ENCODE data around the gene FLOT1. TPM values are rescaled to one million over a fixed set of nuclear protein-coding genes. Genes with fewer than 3 reads are reported as not detected.
A peak's percentile ranks its signal among the peaks of the same experiment; 100 is the strongest.
"Not testable (repeated sequence)": the region's sequence is repeated elsewhere in the genome, so short reads cannot be mapped to it uniquely, and the experiment has no call there.

FLOT1 gene
- total RNA-seq, 5 donors from 2014 or later (not counting 1 experiment from before 2014, with no cell fraction given), result 62.2 to 109 (median 74.2) TPM

DNA sequence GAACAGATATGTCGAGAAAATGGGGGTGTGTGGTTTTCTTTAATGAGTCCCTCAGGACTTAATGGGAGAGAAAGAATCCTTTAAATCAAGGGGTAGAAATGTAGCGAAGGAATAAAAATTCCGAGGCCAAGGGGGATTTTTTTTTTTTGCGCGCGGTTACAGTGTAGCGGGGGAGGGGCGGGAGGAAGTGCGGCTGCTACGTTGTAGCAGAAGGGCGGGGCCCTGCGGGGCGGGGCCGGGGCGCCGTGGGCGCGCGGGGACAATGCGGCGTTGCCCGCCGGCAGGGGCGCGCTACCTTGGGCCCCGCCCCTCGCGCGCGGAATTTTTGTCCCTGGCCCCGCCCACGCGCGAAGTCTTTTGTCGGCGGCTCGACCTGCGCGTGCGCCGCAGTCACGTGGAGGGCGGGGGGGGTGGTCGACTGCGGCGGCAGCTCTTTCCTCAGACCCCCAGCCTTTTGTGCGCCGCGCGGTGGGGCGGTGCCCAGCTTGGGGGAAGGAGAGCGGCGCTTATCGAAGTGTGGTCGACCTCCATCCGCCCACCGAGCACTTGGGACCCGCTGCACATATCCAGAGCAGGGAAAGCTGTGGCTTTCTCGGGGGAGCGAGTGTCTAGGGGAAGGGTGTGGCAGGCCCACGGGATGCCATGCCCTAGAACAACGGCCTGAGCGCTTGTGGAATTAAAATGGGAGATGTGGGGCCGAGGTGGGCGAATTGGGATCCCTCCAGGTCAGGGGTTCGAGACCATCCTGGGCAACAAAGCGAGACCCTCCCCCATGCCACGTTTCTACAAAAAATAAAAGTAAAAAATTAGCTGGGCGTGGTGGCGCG, 21.1 kb downstream of the FLOT1 start:
- 0% methylated on average over 60 of the region's 71 CpGs for WGBS (ENCODE audit: insufficient coverage)
- no peaks in the 10 kb centered on the region for H3K27me3 Mint-ChIP-seq
- peaks cover 23 to 60% of the 10 kb centered on the region in 2 experiments for H3K4me1 ChIP-seq (ENCODE audit: control insufficient read depth in 1 of 2, extremely low read depth in 1 of 2, insufficient read depth in 2 of 2, low read length in 2 of 2)
- peak overlapping the region; percentile 95 to 99 (median 99) for H3K4me3 Mint-ChIP-seq
- H3K27ac Mint-ChIP-seq, result peak overlapping the region; percentile 91 to 95
- peak overlapping the region; percentile 88 for H3K27ac ChIP-seq (ENCODE audit: low read length)
- peaks cover 32% of the 10 kb centered on the region for H3K36me3 Mint-ChIP-seq
- CTCF ChIA-PET, result interaction anchor here (0.6 to 9.1 kb wide), 16 partner anchors 10 to 366 kb away, joined by 3 to 254 read pairs (median 4); partner anchors contain the start of genes DHX16 (in 1 of the 2) and MRPS18B (in 1 of the 2)
- no peaks in the 10 kb centered on the region for H3K9me3 Mint-ChIP-seq
- peak overlapping the region; percentile 94 to 99 for H3K4me3 ChIP-seq (ENCODE audit: control insufficient read depth in 1 of 2, extremely low read depth in 1 of 2, low read length in 1 of 2)
- no peaks in the 10 kb centered on the region for H3K27me3 ChIP-seq (replicated peaks in 1 of 2; ENCODE audit: control insufficient read depth in 2 of 2, extremely low read depth in 1 of 2, insufficient read depth in 2 of 2, low read length in 1 of 2)
- POLR2A ChIA-PET, result interaction anchor here (0.6 to 3.6 kb wide), 6 partner anchors 39 to 106 kb away, joined by 3 to 14 read pairs (median 7); partner anchors contain the start of gene MRPS18B (in 1 of the 2)
- ATAC-seq (replicated peaks in 1 of 4), result peak; percentile 38 to 58 (median 46)
- peaks cover 9 to 39% of the 10 kb centered on the region in 2 donors for H3K36me3 ChIP-seq (ENCODE audit: control insufficient read depth in 2 of 2, extremely low read depth in 1 of 2, insufficient read depth in 1 of 2, low read length in 1 of 2)
- H3K4me1 Mint-ChIP-seq, result peaks cover 62 to 69% (median 69%) of the 10 kb centered on the region in 3 donors
- peak; percentile 88 to 98 (median 93) for DNase-seq
- no peaks in the 10 kb centered on the region for H3K9me3 ChIP-seq

DNA sequence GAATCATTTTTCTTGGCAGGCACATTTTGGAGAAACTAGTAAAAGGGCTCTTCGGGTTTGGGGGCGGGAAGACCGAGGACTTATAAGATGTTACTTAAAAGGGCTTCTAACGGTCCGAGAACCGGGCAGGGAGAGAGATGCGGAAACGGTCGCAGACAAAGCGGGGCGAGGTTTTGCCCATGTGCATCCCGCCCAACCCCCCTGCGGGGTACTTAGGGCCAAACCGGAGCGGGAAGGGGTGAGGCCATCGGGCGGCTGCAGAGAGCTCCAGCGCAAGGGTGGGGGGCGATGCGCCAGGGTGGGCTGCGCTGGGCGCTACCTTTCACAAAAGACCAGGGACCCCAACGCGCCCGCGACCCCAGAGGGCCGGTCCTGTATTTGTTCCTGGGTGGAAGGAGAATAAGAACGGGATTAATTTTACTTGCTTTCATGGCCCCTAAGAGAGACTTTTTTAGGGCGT, 21.7 kb downstream of the FLOT1 start:
- no peak for ATAC-seq (replicated peaks in 1 of 4)

DNA sequence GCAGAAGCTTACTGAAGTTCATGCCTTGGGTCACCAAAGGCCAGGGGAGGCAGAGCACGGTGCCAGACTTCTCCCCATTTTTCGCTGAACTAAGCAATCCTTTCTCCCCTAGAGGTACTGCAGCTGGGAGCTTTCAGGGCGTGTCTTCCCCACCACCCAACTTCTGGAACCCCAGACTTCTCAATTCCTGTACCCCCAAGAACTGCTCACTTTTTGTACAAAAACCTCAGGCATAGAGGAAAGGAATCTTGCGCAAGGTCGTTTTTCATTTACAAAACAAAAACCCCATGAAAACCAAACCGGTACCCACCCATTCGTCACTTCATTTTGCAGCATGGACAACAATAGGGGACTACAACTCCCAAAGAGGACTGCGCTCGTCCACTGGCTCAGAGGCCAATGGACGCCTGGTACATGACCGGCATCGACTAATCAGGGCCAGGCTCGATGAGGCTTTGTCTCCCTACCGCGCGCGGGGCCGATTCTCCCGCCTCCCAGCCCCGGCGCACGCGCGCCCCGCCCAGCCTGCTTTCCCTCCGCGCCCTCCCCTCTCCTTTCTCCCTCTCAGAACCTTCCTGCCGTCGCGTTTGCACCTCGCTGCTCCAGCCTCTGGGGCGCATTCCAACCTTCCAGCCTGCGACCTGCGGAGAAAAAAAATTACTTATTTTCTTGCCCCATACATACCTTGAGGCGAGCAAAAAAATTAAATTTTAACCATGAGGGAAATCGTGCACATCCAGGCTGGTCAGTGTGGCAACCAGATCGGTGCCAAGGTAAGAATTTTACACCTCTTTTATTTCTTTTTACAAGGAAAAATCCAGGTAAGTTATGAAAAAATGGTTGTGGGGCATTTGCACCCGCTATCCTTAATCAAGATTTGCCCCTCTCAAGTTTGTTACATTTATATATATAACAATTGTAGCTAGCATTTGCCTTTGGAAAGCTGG, 22.4 kb downstream of the FLOT1 start, which contains the start of gene TUBB:
Gene TUBB (plus strand): TSS at position 562 of the 947 bp plus-strand sequence. CDS start 155 bp downstream, at position 717.
- no peaks in the 10 kb centered on the region for H3K27me3 Mint-ChIP-seq
- H3K9me3 Mint-ChIP-seq, result no peaks in the 10 kb centered on the region
- H3K27ac Mint-ChIP-seq, result peak within 1 kb of the TSS; percentile 91 to 95
- H3K27ac ChIP-seq (ENCODE audit: low read length), result peak within 1 kb of the TSS; percentile 88
- H3K9me3 ChIP-seq, result no peaks in the 10 kb centered on the region
- H3K4me3 Mint-ChIP-seq, result peak within 1 kb of the TSS; percentile 95 to 99 (median 99)
- POLR2A ChIA-PET, result interaction anchor here (2.1 to 3.6 kb wide), 3 partner anchors 38 to 105 kb away, joined by 5 to 14 read pairs (median 11); no protein-coding TSS in a partner anchor
- no peaks in the 10 kb centered on the region for H3K27me3 ChIP-seq (replicated peaks in 1 of 2; ENCODE audit: control insufficient read depth in 2 of 2, extremely low read depth in 1 of 2, insufficient read depth in 2 of 2, low read length in 1 of 2)
- peak within 1 kb of the TSS; percentile 94 to 99 for H3K4me3 ChIP-seq (ENCODE audit: control insufficient read depth in 1 of 2, extremely low read depth in 1 of 2, low read length in 1 of 2)
- peaks cover 23 to 59% of the 10 kb centered on the region in 2 experiments for H3K4me1 ChIP-seq (ENCODE audit: control insufficient read depth in 1 of 2, extremely low read depth in 1 of 2, insufficient read depth in 2 of 2, low read length in 2 of 2)
- peak; percentile 85 to 97 (median 93) for DNase-seq
- H3K4me1 Mint-ChIP-seq, result peaks cover 67 to 72% (median 71%) of the 10 kb centered on the region in 3 donors
- ATAC-seq (replicated peaks in 1 of 4), result peak; percentile 64 to 68 (median 66)
- H3K36me3 ChIP-seq (ENCODE audit: control insufficient read depth in 2 of 2, extremely low read depth in 1 of 2, insufficient read depth in 1 of 2, low read length in 1 of 2), result peaks cover 4 to 29% of the 10 kb centered on the region in 2 donors
- under 1% methylated on average over 32 of the region's 38 CpGs for WGBS (ENCODE audit: insufficient coverage)
- peaks cover 31% of the 10 kb centered on the region for H3K36me3 Mint-ChIP-seq
- CTCF ChIA-PET, result interaction anchor here in 1 of 2 donors (1.9 to 9.1 kb wide), 3 partner anchors 18 to 48 kb away, joined by 4 to 254 read pairs (median 9); partner anchors contain the start of gene DHX16

More for the DNA sequence above, 21.7 kb downstream of the FLOT1 start:
- Histone ChIP-seq H3K9me3 (no peaks in the 10 kb centered on the region), H3K4me1 (ENCODE audit: control insufficient read depth in 1 of 2, extremely low read depth in 1 of 2, insufficient read depth in 2 of 2, low read length in 2 of 2) (peaks cover 23 to 63% of the 10 kb centered on the region in 2 experiments), H3K36me3 (ENCODE audit: control insufficient read depth in 2 of 2, extremely low read depth in 1 of 2, insufficient read depth in 1 of 2, low read length in 1 of 2) (peaks cover 5 to 35% of the 10 kb centered on the region in 2 donors), H3K27ac (ENCODE audit: low read length) (peak overlapping the region; percentile 88), H3K27me3 (replicated peaks in 1 of 2; ENCODE audit: control insufficient read depth in 2 of 2, extremely low read depth in 1 of 2, insufficient read depth in 2 of 2, low read length in 1 of 2) (no peaks in the 10 kb centered on the region), H3K4me3 (ENCODE audit: control insufficient read depth in 1 of 2, extremely low read depth in 1 of 2, low read length in 1 of 2) (peak overlapping the region; percentile 94 to 99)
- H3K36me3 Mint-ChIP-seq, result peaks cover 32% of the 10 kb centered on the region
- CTCF ChIA-PET, result interaction anchor here (0.6 to 9.1 kb wide), 10 partner anchors 11 to 237 kb away, joined by 3 to 254 read pairs (median 5); partner anchors contain the start of gene DHX16 (in 1 of the 2)
- POLR2A ChIA-PET, result interaction anchor here (2.1 to 3.6 kb wide), 3 partner anchors 39 to 106 kb away, joined by 5 to 14 read pairs (median 11); no protein-coding TSS in a partner anchor
- peak overlapping the region; percentile 91 to 95 for H3K27ac Mint-ChIP-seq
- DNase-seq, result peak in 25 of 35 experiments; percentile 25 to 65 (median 46)
- peak overlapping the region; percentile 95 to 99 (median 99) for H3K4me3 Mint-ChIP-seq
- no peaks in the 10 kb centered on the region for H3K9me3 Mint-ChIP-seq
- peaks cover 69 to 71% (median 70%) of the 10 kb centered on the region in 3 donors for H3K4me1 Mint-ChIP-seq
- H3K27me3 Mint-ChIP-seq, result no peaks in the 10 kb centered on the region
- under 1% methylated on average over 29 of the region's 29 CpGs for WGBS (ENCODE audit: insufficient coverage)

DNA sequence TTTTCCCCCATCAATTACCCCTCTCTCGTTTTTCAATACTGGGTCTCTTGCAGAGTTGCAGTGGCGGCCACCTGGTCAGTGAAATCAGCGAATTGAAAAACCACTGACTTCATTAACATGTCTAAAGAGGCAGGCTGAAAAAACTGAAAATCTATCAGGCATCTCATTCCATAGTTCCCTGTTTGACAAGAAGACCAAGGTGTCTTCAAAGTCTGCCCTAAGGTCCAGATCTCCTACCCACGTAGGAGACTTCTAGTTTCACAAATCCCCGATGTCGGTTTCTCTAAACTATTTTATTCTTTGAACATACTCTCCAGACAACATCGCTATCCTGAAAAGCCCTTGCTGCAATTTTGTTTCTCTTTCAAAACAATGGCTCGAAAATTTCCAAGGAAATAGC, 23.1 kb downstream of the FLOT1 start:
- Histone ChIP-seq H3K4me3 (ENCODE audit: control insufficient read depth in 1 of 2, extremely low read depth in 1 of 2, low read length in 1 of 2) (peak overlapping the region; percentile 94 to 99), H3K27ac (ENCODE audit: low read length) (peak overlapping the region; percentile 39), H3K9me3 (no peaks in the 10 kb centered on the region), H3K36me3 (ENCODE audit: control insufficient read depth in 2 of 2, extremely low read depth in 1 of 2, insufficient read depth in 1 of 2, low read length in 1 of 2) (peaks cover 4 to 25% of the 10 kb centered on the region in 2 donors), H3K27me3 (replicated peaks in 1 of 2; ENCODE audit: control insufficient read depth in 2 of 2, extremely low read depth in 1 of 2, insufficient read depth in 2 of 2, low read length in 1 of 2) (no peaks in the 10 kb centered on the region), H3K4me1 (ENCODE audit: control insufficient read depth in 1 of 2, extremely low read depth in 1 of 2, insufficient read depth in 2 of 2, low read length in 2 of 2) (peaks cover 19 to 56% of the 10 kb centered on the region in 2 experiments)
- POLR2A ChIA-PET, result no interaction called here
- peak overlapping the region; percentile 91 to 95 for H3K27ac Mint-ChIP-seq
- no peaks in the 10 kb centered on the region for H3K9me3 Mint-ChIP-seq
- CTCF ChIA-PET, result interaction anchor here in 1 of 2 donors (9.1 kb wide), 1 partner anchor 40 kb away, joined by 254 read pairs; no protein-coding TSS in a partner anchor
- no peaks in the 10 kb centered on the region for H3K27me3 Mint-ChIP-seq
- H3K4me3 Mint-ChIP-seq, result peak overlapping the region; percentile 95 to 99 (median 99)
- peaks cover 30% of the 10 kb centered on the region for H3K36me3 Mint-ChIP-seq
- WGBS (ENCODE audit: insufficient coverage), result 44% methylated on average over 4 of the region's 8 CpGs
- peaks cover 65 to 71% (median 69%) of the 10 kb centered on the region in 3 donors for H3K4me1 Mint-ChIP-seq
- no peak for ATAC-seq (replicated peaks in 1 of 4)
- DNase-seq, result no peak

GRCh38 chr6:30717845-30718720, 24.4 kb downstream of the FLOT1 start:
- not testable (repeated sequence) for DNase-seq
- CTCF ChIA-PET, result interaction anchor here (0.7 to 9.1 kb wide), 5 partner anchors 13 to 103 kb away, joined by 3 to 254 read pairs (median 4); no protein-coding TSS in a partner anchor

More at GRCh38 chr6:30717845-30718720, 24.4 kb downstream of the FLOT1 start:
- H3K4me3 Mint-ChIP-seq, result peak overlapping the region; percentile 95 to 99 (median 97)
- not testable (repeated sequence) for H3K27me3 ChIP-seq (replicated peaks in 1 of 2; ENCODE audit: control insufficient read depth in 2 of 2, extremely low read depth in 1 of 2, insufficient read depth in 2 of 2, low read length in 1 of 2); ATAC-seq (replicated peaks in 1 of 4); H3K9me3 Mint-ChIP-seq; H3K9me3 ChIP-seq; H3K27me3 Mint-ChIP-seq
- H3K4me3 ChIP-seq (ENCODE audit: control insufficient read depth in 1 of 2, extremely low read depth in 1 of 2, low read length in 1 of 2), result peak overlapping the region; percentile 67 to 71
- H3K4me1 Mint-ChIP-seq, result peaks cover 53 to 63% (median 56%) of the 10 kb centered on the region in 3 donors
- peaks cover 28% of the 10 kb centered on the region for H3K36me3 Mint-ChIP-seq
- peaks cover 4 to 24% of the 10 kb centered on the region in 2 donors for H3K36me3 ChIP-seq (ENCODE audit: control insufficient read depth in 2 of 2, extremely low read depth in 1 of 2, insufficient read depth in 1 of 2, low read length in 1 of 2)
- H3K4me1 ChIP-seq (ENCODE audit: control insufficient read depth in 1 of 2, extremely low read depth in 1 of 2, insufficient read depth in 2 of 2, low read length in 2 of 2), result peaks cover 19 to 45% of the 10 kb centered on the region in 2 experiments
- peak overlapping the region; percentile 99 for H3K27ac Mint-ChIP-seq
- peak overlapping the region; percentile 55 for H3K27ac ChIP-seq (ENCODE audit: low read length)
- POLR2A ChIA-PET, result interaction anchor here (0.6 to 1.2 kb wide), 4 partner anchors 39 to 103 kb away, joined by 3 to 14 read pairs (median 4); no protein-coding TSS in a partner anchor
- 95% methylated on average over 3 of the region's 37 CpGs for WGBS (ENCODE audit: insufficient coverage)

Measured in T-cell (primary cell).